ENCODE data around the gene NRIP1. TPM values are rescaled to one million over a fixed set of nuclear protein-coding genes. Genes with fewer than 3 reads are reported as not detected.
A peak's percentile ranks its signal among the peaks of the same experiment; 100 is the strongest.
"Not testable (repeated sequence)": the region's sequence is repeated elsewhere in the genome, so short reads cannot be mapped to it uniquely, and the experiment has no call there.

NRIP1 gene
- total RNA-seq, 1 experiment from 2014 or later: 13.2 TPM

- no peak for DNase-seq (ENCODE audit: low read depth)
Measured at GRCh38 chr21:15039607-15040299, 25.0 kb downstream of the NRIP1 start.

DNA sequence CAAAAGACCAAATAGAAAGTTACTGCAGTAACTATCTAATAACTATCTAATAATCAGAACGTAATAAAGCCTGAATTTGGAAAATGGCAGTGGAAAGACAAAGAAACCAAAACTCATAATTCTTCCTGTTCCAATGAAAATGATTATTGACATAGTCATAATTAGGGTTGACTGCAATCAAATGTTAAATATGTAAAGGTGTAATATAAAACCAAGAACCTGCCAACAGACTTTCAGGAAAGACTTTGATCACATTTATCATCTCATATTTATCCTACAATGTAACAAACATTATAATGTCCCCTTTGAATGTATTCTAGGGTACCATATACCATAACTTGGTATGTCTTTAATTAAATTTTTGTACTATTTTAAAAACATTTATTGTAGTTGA, 26.9 kb downstream of the NRIP1 start:
- no peak for DNase-seq (ENCODE audit: low read depth)

DNA sequence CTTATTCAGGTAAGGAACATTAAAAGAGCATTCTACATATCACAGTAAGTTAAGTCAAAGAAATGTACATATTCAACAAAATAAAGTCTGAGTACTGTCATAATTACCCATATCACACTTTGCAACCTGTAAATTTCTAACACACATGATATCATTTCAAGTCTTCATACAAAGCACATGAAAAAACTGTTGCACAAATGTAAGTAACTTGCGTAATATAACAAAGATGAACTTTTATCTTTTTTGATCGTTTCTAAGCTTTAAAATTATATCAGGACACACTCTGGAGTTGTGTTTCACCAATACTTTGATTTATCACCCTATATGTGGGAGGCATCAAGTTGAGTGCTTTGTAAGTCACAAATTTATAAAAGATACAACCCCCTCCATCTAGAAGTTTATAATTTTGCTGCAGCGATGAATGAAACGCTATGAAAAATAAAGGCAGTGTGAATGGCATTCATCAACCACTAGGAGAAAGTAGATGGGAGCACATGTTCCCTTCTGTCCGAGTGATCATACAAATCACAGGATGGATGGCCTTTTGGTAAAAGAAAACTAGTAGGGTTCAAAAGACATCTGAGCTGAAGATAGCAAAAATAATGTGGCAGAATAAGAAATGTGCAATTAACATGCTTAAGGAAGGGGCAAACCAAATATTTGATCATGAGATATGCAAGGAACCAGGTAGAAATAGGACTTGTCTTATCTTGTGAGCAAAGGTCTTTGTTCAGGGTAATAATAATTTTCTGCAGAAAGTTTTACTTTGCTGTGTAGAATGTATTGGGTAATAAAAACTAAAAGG, 27.5 kb downstream of the NRIP1 start:
- no peak for DNase-seq (ENCODE audit: low read depth)

DNA sequence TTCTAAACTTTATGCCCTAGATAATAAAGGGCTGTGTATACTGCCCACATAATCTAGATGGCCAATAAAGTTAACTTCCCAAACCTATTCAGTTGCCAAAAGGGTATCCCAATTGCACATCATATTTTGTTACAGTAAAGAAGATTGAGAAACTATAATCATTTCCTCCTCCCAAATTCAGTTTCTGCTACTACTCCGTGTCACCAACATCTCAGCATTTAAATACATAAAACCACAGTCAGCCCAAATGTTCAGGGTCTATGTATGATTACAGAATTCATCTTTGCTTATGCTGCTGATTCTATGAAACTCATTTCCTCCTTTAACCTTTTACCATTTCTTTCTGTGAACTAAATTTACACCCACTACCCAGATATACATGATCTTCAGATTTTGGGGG, 28.6 kb downstream of the NRIP1 start:
- DNase-seq (ENCODE audit: low read depth): no peak

DNA sequence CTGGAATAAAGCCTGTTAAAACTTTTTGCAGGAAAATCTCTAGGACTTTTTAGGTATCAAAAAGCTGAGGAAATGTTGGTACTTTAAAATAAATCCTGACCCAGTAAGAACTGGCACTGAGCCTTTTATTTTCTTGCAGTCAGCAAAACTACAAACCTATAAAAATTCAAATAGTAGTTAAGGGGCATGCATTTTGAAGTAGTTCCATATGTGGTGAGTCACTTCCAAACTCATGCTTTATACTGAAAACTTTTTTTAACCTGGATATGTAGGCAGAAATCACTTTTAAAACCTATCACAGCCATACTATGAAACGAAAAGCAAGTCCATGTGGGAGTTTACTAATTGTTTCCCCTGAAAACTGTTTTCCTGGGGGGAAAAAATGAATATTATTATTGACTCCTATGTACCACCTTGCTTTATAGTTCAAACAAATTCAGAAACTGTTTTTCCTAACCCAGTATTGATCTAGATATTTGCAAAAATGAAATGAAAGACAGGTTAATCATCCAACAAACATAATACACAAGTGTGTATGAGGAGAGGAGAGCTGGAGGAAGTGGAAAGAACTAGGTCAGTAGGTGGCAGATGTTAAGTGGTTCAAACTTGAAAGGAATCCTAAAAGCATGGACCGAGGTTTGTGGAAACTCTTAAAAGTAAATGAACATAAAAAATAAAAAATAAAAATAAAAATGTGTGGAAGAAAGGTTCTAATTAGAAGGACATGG, 30.5 kb downstream of the NRIP1 start:
- peak; percentile 69 for DNase-seq (ENCODE audit: low read depth)

DNA sequence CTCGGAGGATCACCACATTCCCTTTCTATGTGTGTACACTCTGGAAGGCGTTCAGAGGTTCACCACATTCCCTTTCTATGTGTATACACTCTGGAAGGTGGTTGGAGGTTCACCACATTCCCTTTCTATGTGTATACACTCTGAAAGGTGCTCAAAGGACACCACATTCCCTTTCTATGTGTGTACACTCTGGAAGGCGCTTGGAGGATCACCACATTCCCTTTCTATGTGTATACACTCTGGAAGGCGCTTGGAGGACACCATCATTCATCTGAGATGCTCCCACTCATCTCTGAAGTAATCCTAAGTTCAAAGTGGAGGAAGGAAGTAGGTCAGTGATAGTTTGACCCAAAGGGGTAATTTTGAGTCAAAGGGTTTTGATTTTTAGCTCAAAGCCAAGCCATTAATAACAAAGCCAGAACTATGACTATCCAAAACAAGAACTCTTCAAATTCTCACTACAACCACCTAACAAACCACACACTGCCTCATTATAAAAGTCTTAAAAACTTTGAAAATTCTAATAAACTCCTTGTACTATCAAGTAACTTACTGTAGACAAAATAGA, 32.9 kb downstream of the NRIP1 start:
- no peak for DNase-seq (ENCODE audit: low read depth)

- not testable (repeated sequence) for DNase-seq (ENCODE audit: low read depth)
Measured at GRCh38 chr21:15031362-15031761, 33.4 kb downstream of the NRIP1 start.

- DNase-seq (ENCODE audit: low read depth): peak; percentile 5
Measured at GRCh38 chr21:15030861-15031260, 33.9 kb downstream of the NRIP1 start.

GRCh38 chr21:15029077-15029476, 35.7 kb downstream of the NRIP1 start:
- DNase-seq (ENCODE audit: low read depth): peak; percentile 11

DNA sequence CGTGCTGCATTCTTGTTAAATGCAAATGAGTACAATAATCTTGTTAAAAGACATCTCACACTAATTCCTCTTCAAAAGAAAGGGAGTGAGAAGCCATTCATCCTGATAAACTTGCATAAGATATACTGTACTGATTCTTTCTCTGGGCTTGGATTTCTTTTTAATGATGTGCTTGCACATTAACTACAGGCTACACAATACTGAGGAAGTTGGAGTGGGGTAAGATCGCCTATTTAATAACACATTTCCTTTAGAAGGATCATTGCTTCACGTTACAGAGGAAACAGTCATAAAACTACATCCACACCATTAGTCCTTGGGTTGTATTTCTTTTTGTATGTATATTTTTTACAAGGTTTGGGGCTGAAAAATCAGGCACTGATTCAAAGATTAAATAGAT, 36.6 kb downstream of the NRIP1 start:
- DNase-seq (ENCODE audit: low read depth): no peak

- no peak for DNase-seq (ENCODE audit: low read depth)
Measured at GRCh38 chr21:15027056-15027455, 37.7 kb downstream of the NRIP1 start.

- DNase-seq (ENCODE audit: low read depth): no peak
Measured at GRCh38 chr21:15026370-15026769, 38.4 kb downstream of the NRIP1 start.

- DNase-seq (ENCODE audit: low read depth): no peak
Measured at GRCh38 chr21:15023776-15024175, 41.0 kb downstream of the NRIP1 start.

GRCh38 chr21:15022608-15023261, 42.1 kb downstream of the NRIP1 start:
- DNase-seq (ENCODE audit: low read depth): no peak

DNA sequence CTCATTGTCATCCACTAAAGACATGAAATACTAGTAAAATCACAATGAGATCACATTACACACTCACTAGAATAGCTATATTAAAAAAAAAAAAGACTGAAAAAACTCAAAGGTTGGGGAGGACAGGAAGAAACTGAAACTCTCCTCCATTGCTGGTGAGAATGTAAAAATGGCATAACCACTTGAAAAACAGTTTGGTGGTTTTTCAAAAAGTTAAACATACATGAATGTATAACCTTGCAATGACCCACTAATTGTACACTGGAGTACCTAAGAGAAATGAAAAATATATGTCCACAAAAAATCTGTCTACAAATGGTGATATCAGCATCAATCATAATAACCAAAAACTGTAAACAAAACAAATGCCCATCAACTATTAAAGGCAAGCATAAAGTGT, 44.0 kb downstream of the NRIP1 start:
- DNase-seq (ENCODE audit: low read depth): no peak

GRCh38 chr21:15018382-15018781, 46.4 kb downstream of the NRIP1 start:
- no peak for DNase-seq (ENCODE audit: low read depth)

GRCh38 chr21:15015622-15016471, 49.0 kb downstream of the NRIP1 start:
- DNase-seq (ENCODE audit: low read depth): peak; percentile 86

- no peak for DNase-seq (ENCODE audit: low read depth)
Measured at GRCh38 chr21:15014221-15014620, 50.6 kb downstream of the NRIP1 start.

DNA sequence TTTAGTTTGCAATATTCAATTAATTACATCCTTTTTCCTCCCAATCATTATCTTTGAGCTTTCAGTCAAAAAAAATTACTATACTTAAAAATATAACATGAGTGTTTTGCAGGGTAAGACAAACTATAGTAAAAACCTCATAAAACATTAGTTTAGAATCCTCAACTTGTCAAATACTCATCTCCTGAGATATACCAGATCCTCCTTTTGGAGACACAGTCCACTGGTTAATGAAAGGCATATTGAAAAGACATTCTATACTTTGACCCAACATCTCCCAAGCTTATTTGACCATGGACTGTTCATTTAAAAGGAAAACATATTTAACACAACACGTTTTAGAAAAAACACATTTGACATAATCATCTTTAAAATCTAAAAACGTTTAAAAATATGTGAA, 52.8 kb downstream of the NRIP1 start:
- no peak for DNase-seq (ENCODE audit: low read depth)

- no peak for DNase-seq (ENCODE audit: low read depth)
Measured at GRCh38 chr21:15010645-15011044, 54.2 kb downstream of the NRIP1 start.

DNA sequence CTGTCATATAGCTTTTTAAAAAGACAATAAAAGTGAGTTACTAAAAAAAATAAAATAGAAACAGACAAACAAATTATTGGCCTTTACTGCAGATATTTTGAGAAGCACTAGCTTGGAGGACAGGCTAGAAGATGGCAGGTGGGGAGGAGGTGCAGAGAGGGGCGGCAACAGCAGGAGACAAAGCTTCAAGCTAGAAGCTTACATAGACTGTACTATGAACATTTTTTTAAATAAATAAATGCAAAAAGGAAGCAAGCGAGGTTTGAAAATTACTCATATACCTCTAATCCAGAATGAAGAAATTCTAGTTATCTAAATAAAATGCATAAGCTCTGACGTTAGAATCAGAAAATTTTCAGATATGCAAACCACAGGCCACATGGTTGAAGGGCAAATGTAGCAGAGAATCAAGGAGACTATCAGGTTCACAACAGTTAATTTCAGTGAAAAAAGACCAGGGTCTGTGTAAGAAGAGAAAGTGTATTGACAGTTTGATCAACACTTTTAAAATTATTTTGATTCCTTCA, 54.9 kb downstream of the NRIP1 start:
- no peak for DNase-seq (ENCODE audit: low read depth)

Measured in RPMI7951 (cell line).